Mucosa of descending colon (tissue), 3 donors: Measurements from ENCODE around the gene CADPS. TPM values are rescaled to one million over a fixed set of nuclear protein-coding genes. Genes with fewer than 3 reads are reported as not detected.

ENCODE experiments used
- ATAC-seq: fragments of 200-7000 bp; cut with Tn5 transposase; one replicate; pipeline ENCODE4 v1.9.1; 2020; ENCODE audit warnings: mild to moderate bottlenecking, moderate library complexity
- DNase-seq, 3 donors: peaks; one replicate each; pipeline ENCODE4 v3.0.0-alpha.2; 2020
- H3K36me3 ChIP-seq: fragments of 200-600 bp; one replicate; pipeline ENCODE4 v1.8.0; 2021; ENCODE audit warnings: low read depth, mild to moderate bottlenecking
- H3K4me1 ChIP-seq: fragments of 200-600 bp; one replicate; pipeline ENCODE4 v1.8.0; 2021; ENCODE audit warnings: low read depth, mild to moderate bottlenecking
- H3K4me3 ChIP-seq: fragments of 200-600 bp; one replicate; pipeline ENCODE4 v1.8.0; 2021; ENCODE audit warnings: mild to moderate bottlenecking
- H3K9me3 ChIP-seq: fragments of 200-600 bp; one replicate; pipeline ENCODE4 v1.8.0; 2021; ENCODE audit warnings: mild to moderate bottlenecking
- CTCF ChIP-seq: fragments of 200-600 bp; IDR thresholded peaks from one replicate; pipeline ENCODE4 v1.8.0; 2022; ENCODE audit warnings: antibody characterized with exemption, mild to moderate bottlenecking
- intact Hi-C, 2 donors: fragments of 100-400 bp; cut with DNase I in 1 of 2; cut with micrococcal nuclease in 1 of 2; formaldehyde crosslinking; loops; one replicate each; pipeline versions ENCODE4 v1.11.0 to v1.11.1; 2022; cut with DNase I, micrococcal nuclease
- total RNA-seq, 3 donors: library from RNA; stranded (reverse); fragmentation: NEBNext Ultra II Directional in 2 of 3; extraction: Animal tissue kit (Norgen Biotek cat#: 25700) in 2 of 3; gene quantifications; one replicate each; pipeline versions ENCODE4 v1.2.1 to v1.2.4, GENCODE V29; 2021 to 2023
- donor health status: DM: no; HTN: no; CAD: no; lungs with moderate emphysema.
- donor health status: DM: no; HTN: no; CAD: no.
- donor health status: DM: no; HTN: yes; CAD: no.

CADPS gene
- total RNA-seq, 3 donors from 2014 or later, result 3.7 to 6.2 (median 6.1) TPM

GRCh38 chr3:62638316-62638715 is 236.9 kb downstream of the CADPS start:
- ATAC-seq, result no peak
- Histone ChIP-seq H3K36me3 (no peaks in the 10 kb centered on the region), H3K4me3 (no peak overlapping the region), H3K9me3 (no peaks in the 10 kb centered on the region), H3K4me1 (no peaks in the 10 kb centered on the region)
- TF ChIP-seq CTCF, result no peak
- intact Hi-C loops, result no loop called here
- DNase-seq, result no peak

GRCh38 chr3:62636235-62636826 is 238.9 kb downstream of the CADPS start:
- ATAC-seq (no peak), DNase-seq (no peak)
- no peaks in the 10 kb centered on the region for H3K36me3 ChIP-seq
- H3K4me3 ChIP-seq, result no peak overlapping the region
- intact Hi-C loops, result no loop called here
- H3K4me1 ChIP-seq, result no peaks in the 10 kb centered on the region
- TF ChIP-seq CTCF, result no peak
- no peaks in the 10 kb centered on the region for H3K9me3 ChIP-seq

DNA sequence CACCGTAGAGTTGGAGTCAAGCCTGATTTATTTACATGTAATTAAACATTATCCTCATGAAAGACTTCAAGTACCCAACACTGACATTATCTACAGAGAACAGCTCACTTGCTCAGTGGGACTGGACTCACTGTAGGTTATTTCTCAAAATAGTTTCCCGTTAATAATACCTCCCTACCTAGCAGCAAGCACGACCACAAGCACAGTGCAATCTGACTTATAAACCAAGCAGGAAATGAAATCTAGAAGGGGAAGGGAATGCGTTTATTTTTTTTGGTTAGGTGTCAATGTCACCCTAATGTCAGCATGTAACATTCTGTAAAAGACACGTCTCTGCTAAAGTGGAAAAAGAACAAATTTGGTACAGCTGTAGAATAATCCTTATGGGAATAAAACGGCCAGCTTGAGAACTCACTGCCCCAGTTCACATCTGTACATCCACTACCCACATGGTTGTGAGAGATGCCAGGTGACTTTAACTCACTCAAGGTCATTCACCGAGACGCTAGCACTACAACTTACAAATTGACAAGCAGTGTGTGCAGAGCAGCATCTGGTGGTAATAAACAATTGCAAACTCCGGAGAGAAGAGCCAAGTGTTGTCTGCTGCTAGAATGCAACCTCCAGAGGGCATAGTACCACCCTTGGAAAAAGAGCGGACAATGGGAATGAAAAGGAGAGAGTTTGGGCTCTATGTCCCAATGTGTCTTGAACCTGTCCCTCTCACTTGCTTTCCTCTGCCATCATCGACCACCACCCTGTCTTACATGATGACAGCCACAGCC is 242.5 kb downstream of the CADPS start:
- DNase-seq, result no peak
- intact Hi-C loops, result no loop called here
- Histone ChIP-seq H3K4me1 (no peaks in the 10 kb centered on the region), H3K36me3 (no peaks in the 10 kb centered on the region), H3K9me3 (no peaks in the 10 kb centered on the region), H3K4me3 (no peak overlapping the region)
- ATAC-seq, result no peak
- no peak for TF ChIP-seq CTCF

- DNase-seq, result no peak
- intact Hi-C loops, result no loop called here
Measured at GRCh38 chr3:62631488-62631887, 243.7 kb downstream of the CADPS start.

GRCh38 chr3:62630664-62631063 is 244.6 kb downstream of the CADPS start:
- no peak for DNase-seq
- Histone ChIP-seq H3K4me3 (no peak overlapping the region), H3K4me1 (no peaks in the 10 kb centered on the region), H3K36me3 (no peaks in the 10 kb centered on the region), H3K9me3 (no peaks in the 10 kb centered on the region)
- intact Hi-C loops, result no loop called here
- no peak for TF ChIP-seq CTCF
- no peak for ATAC-seq

More at GRCh38 chr3:62631488-62631887, 243.7 kb downstream of the CADPS start:
- no peaks in the 10 kb centered on the region for H3K4me1 ChIP-seq
- ATAC-seq, result no peak
- no peak overlapping the region for H3K4me3 ChIP-seq
- H3K36me3 ChIP-seq, result no peaks in the 10 kb centered on the region
- H3K9me3 ChIP-seq, result no peaks in the 10 kb centered on the region
- no peak for TF ChIP-seq CTCF
